Hepatocyte (in vitro differentiated cells): ENCODE data around the gene ATP8B4.

Source experiments
- CTCF ChIP-seq: fragments of 200-600 bp; sonication (generic); IDR thresholded peaks from 2 replicates; pipeline ENCODE4 v1.5.1; 2016; ENCODE audit warnings: antibody characterized with exemption, mild to moderate bottlenecking; ENCODE audit not compliant: poor library complexity
- EZH2 ChIP-seq: fragments of 200-600 bp; sonication (generic); IDR thresholded peaks from 2 replicates; pipeline ENCODE4 v1.6.1; 2016; ENCODE audit warnings: antibody characterized with exemption, mild to moderate bottlenecking, borderline replicate concordance
- EZH2phosphoT487 ChIP-seq: fragments of 200-600 bp; sonication (generic); IDR thresholded peaks from one replicate; pipeline ENCODE4 v1.6.1; 2018; ENCODE audit warnings: antibody characterized with exemption, mild to moderate bottlenecking, low read depth, moderate library complexity; ENCODE audit not compliant: unreplicated experiment, severe bottlenecking

- TF ChIP-seq EZH2, result no peak
- TF ChIP-seq CTCF, result no peak
- no peak for TF ChIP-seq EZH2phosphoT487
Observed at GRCh38 chr15:49865925-49866757, 252.9 kb downstream of the ATP8B4 start.
